Stimulated activated CD8-positive, alpha-beta memory T cell treated with anti-CD3 and anti-CD28 coated beads, Interleukin-15, amount 100 ng/mL, for 1 hour (primary cell): ENCODE measurements around the gene FCRL6.

Source experiments
- DNase-seq: peaks from one replicate; pipeline ENCODE4 v3.0.0-alpha.2; 2020; ENCODE audit warnings: low read depth

Gene FCRL6

DNA sequence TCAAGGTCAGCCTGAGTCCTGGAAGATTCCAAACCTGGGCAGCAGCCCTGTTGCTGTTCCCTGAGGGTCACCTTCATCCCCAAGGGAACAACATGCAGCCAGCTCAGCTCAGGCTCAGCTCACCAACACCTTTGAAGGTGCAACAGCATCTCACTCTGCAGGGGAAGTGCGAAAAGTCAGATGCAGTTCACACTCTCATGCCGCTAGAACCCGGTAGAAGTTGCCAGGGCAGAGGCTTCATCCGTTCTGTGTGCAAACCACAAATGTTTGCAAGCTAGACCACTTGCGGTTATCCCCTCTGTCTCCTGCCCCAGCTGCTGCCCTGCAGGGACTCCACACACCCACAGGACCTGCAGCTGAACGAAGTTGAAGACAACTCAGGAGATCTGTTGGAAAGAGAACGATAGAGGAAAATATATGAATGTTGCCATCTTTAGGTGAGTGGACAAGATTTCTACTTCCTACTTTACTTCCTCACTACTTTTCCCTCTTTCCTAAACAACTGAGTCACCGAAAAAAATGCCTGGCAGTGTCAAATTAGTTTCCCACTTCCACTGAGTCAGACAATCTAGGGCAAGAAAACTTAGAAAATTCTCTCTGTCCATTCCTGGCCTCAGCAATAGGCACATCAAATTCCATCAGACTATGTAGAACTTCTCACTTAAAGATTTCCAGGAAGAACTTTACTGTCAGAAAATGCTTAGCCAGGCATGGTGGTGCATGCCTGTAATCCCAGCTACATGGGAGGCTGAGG, 1.8 kb upstream of the FCRL6 start:
- no peak for DNase-seq

- no peak for DNase-seq
These were observed 2.0 kb downstream of the FCRL6 start for GRCh38 chr1:159803956-159804689.

DNA sequence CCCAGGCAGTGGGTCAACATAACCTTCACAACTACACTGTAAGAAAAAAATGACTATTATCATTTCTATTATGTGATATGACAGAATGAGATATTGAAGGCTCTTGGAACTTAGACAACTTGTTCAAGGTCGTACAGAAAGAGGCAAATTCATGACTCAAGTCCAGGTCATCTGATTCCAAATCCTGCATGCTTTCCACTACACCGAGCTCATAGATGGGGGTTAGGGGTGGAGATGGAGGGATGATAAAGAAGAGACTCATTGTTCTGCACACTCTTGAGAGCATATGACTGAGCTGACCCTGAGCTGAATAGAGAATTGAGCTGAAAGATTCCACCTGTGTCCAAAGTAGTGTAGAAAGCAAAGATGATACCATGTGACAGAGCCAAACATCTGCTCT, 2.8 kb downstream of the FCRL6 start:
- DNase-seq, result no peak

- no peak for DNase-seq
These were observed 13.8 kb downstream of the FCRL6 start for GRCh38 chr1:159815926-159816325.

GRCh38 chr1:159817276-159818041, 15.3 kb downstream of the FCRL6 start:
- no peak for DNase-seq

GRCh38 chr1:159821171-159821867, 19.2 kb downstream of the FCRL6 start:
- DNase-seq, result no peak

- no peak for DNase-seq
These were observed 21.2 kb downstream of the FCRL6 start for GRCh38 chr1:159823406-159823805.

- no peak for DNase-seq
These were observed 23.4 kb downstream of the FCRL6 start for GRCh38 chr1:159825564-159825963.

DNA sequence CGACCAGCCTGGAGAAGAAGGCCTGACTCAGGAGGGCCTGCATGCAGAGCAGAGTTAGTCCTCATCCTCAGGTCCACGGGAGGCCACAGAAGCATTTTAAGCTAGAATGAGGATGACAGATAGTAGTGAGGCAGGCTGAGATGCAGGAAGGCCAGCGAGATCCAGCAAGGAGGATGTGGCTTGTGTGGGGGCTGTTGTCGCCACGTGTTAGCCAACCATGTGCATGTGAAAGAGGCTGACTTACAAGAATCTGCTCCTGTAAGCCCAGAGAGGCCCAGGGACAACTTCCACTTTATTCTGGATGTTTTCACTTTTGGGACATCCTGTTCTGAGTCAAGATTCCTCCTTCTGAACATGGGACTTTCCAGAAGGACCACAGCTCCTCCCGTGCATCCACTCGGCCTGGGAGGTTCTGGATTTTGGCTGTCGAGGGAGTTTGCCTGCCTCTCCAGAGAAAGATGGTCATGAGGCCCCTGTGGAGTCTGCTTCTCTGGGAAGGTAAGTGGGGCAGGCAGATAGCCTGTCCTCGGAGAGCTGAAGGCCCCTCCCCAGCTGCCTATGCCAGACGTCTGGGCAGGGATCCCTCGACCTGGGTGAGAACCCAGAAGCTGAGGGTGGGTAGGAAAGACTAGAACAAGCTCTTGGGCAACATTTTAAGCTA, 24.4 kb downstream of the FCRL6 start, which contains the start of gene SLAMF8:
TSS of gene SLAMF8 (plus strand) at position 433 of the 661 bp plus-strand sequence. CDS start at position 459, 26 bp downstream.
- peak; percentile 11 for DNase-seq

- no peak for DNase-seq
These were observed 24.9 kb downstream of the FCRL6 start for GRCh38 chr1:159827102-159827490.

- DNase-seq, result no peak
These were observed 25.4 kb downstream of the FCRL6 start for GRCh38 chr1:159827549-159827948.

GRCh38 chr1:159828176-159828575, 26.0 kb downstream of the FCRL6 start:
- DNase-seq, result no peak

GRCh38 chr1:159828581-159829272, 26.6 kb downstream of the FCRL6 start:
- no peak for DNase-seq

DNA sequence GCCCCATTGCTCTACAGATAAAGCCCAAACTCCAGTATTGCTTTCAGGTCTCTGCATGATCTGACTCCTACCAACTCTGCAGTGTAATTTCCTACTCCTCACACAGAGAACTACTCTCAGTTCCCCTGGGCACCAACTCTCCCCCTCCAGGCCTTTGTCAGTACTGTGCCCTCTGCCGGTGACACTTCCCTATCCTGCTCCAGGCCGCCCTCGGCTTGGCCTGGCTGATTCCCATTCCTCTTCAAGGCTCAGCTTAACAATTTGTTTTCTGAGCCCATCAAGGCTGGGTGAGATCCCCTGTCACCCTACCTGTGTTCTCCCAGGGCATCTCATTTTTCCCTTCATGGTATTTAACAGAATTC, 27.1 kb downstream of the FCRL6 start:
- no peak for DNase-seq

GRCh38 chr1:159829822-159830465, 27.8 kb downstream of the FCRL6 start:
- DNase-seq, result no peak

DNA sequence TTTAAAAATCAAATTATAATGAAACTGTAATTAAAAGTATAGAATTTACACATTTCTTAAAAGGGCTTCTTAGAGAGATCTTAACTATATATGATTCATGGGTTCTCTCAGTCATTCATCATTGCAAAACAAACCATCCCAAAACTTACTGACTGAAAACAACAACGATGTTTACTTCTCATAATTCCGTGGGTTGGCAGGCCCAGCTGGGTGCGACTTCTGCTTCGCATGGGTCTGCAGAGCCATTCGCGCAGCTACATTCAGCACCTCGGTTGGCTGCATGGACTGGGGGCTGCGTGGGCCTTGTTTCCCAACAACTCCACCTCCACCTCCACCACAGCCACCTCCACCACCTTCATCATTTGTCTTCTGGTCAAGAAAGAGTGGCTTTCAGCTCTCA, 28.6 kb downstream of the FCRL6 start:
- no peak for DNase-seq

DNA sequence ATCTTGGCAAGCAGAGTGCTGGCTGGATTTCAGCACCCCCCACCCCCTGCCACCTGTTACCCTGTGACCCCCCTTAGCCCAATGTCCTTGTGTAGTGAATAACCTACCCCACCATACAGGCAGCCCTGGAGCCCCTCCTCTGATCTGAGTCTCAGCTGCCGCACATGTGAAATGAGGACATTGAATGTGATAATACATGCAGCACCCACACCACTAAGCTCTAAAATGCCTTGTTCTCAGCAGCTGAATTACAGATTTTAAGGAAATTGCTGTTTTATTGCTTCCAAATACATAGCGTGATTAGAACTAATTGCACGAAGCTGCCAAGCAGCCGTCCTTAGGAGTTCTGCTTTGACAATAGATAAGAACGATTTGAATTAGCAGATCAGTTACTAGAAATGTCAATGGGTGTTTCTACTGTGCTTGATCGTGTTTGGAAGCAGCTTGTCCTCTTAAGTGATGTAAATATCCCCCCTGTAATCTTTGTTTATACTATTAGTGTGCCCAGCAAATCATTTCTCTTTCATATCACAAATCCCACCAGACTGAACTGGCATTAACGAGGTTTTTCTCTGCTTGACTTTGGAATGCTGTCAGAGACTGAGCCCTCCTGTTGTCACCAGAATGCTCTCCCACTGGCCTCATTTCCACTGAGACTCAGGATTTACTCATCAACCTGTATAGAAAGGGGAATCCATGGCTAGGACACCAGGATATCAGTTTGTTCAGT, 29.4 kb downstream of the FCRL6 start:
- DNase-seq, result no peak

DNA sequence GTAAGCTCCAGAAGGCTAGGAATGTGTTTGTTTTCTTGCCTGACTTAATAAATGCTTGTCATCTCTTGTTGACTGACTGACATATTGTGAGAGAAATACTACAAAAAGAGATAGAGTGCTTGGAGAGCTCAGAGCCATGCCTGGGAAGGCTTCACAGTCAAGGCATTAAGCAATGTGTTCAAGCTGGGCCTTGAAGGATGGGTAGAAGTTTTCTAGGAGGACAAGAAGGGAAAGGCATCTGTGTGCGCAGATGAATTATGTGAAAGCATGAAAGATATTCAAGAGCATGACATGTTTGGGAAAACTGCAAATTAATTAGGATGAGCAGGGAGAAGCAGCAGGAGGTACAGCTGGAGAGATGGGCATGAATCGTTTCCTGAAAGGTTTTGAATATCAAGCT, 30.1 kb downstream of the FCRL6 start:
- DNase-seq, result no peak

DNA sequence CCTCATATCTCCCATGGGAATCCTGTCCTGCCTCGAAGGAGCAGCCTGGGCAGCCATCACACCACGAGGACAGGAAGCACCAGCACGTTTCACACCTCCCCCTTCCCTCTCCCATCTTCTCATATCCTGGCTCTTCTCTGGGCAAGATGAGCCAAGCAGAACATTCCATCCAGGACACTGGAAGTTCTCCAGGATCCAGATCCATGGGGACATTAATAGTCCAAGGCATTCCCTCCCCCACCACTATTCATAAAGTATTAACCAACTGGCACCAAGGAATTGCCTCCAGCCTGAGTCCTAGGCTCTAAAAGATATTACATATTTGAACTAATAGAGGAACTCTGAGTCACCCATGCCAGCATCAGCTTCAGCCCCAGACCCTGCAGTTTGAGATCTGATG, 33.2 kb downstream of the FCRL6 start:
- no peak for DNase-seq
